Heart right ventricle (tissue), 16 donors: ENCODE results near the gene MED17. TPM values are rescaled to one million over a fixed set of nuclear protein-coding genes. Genes with fewer than 3 reads are reported as not detected.
A peak's percentile ranks its signal among the peaks of the same experiment; 100 is the strongest.
"Not testable (repeated sequence)": the region's sequence is repeated elsewhere in the genome, so short reads cannot be mapped to it uniquely, and the experiment has no call there.

ENCODE experiments used
- ATAC-seq, 8 donors: fragments of 200-7000 bp; cut with Tn5 transposase; one replicate each; pipeline ENCODE4 v1.9.1; 2020; ENCODE audit warnings: mild to moderate bottlenecking in 8 of 8, moderate library complexity in 8 of 8, moderate number of reproducible peaks in 1 of 8
- DNase-seq, 2 donors: peaks; one replicate each; pipeline ENCODE4 v3.0.0-alpha.2; 2020
- H3K27ac ChIP-seq, 10 donors: fragments of 200-600 bp; sonication (generic) in 2 of 10; one replicate each; pipeline versions ENCODE4 v1.5.0 to v1.8.0; 2020 to 2022; ENCODE audit warnings: mild to moderate bottlenecking in 3 of 10
- H3K27me3 ChIP-seq, 7 donors: fragments of 200-600 bp; one replicate each; pipeline ENCODE4 v1.8.0; 2021 to 2022; ENCODE audit warnings: mild to moderate bottlenecking in 2 of 7
- H3K36me3 ChIP-seq, 9 donors: fragments of 200-600 bp; sonication (generic) in 1 of 9; one replicate each; pipeline versions ENCODE4 v1.5.0 to v1.8.0; 2020 to 2022; ENCODE audit warnings: mild to moderate bottlenecking in 2 of 9
- H3K4me1 ChIP-seq, 9 donors: fragments of 200-600 bp; sonication (generic) in 1 of 9; one replicate each; pipeline versions ENCODE4 v1.5.0 to v1.8.0; 2020 to 2022; ENCODE audit warnings: mild to moderate bottlenecking in 4 of 9
- H3K4me3 ChIP-seq, 10 donors: fragments of 200-600 bp; sonication (generic) in 2 of 10; one replicate each; pipeline versions ENCODE4 v1.5.0 to v1.8.0; 2020 to 2022; ENCODE audit warnings: mild to moderate bottlenecking in 7 of 10, moderate library complexity in 2 of 10
- H3K9me3 ChIP-seq, 11 donors: fragments of 200-600 bp in 10 of 11; sonication (generic) in 2 of 11; one replicate each; pipeline versions ENCODE4 v1.5.0 to v1.8.0; 2013 to 2022; ENCODE audit warnings: mild to moderate bottlenecking in 2 of 11, control low read depth in 1 of 11, moderate library complexity in 1 of 11
- CTCF ChIP-seq, 9 donors: fragments of 200-600 bp; sonication (generic) in 2 of 9; IDR thresholded peaks; one replicate each; pipeline versions ENCODE4 v1.5.0 to v1.8.0; 2021 to 2022; ENCODE audit warnings: antibody characterized with exemption in 9 of 9, mild to moderate bottlenecking in 5 of 9, moderate library complexity in 1 of 9
- WGBS, 2 donors: extraction: QIAGEN DNeasy Blood & Tissue Kit; methylation state at CpG; one replicate each; pipeline ENCODE4 v1.1.7; 2013; ENCODE audit warnings: inconsistent platforms in 1 of 2; 5-methylcytosine and 5-hydroxymethylcytosine counted together
- intact Hi-C, 10 donors: fragments of 100-400 bp; cut with DNase I; formaldehyde crosslinking; loops; one replicate each; pipeline versions ENCODE4 v1.11.1 to v1.14.2; 2022
- polyA plus RNA-seq, 2 donors: library from polyadenylated mRNA; stranded (reverse); fragments of 200-250 nt; gene quantifications; one replicate each; pipeline ENCODE4 v1.2.3, GENCODE V29; 2013
- total RNA-seq, 10 donors: library from RNA; stranded (reverse); fragmentation: NEBNext Ultra II Directional in 3 of 10; extraction: Animal tissue kit (Norgen Biotek cat#: 25700) in 3 of 10; gene quantifications; one replicate each; pipeline versions ENCODE4 v1.2.1 to v1.2.4, GENCODE V29; 2021 to 2023
- donor health status: Arrhythmogenic right ventricular cardiomyopathy.
- donor health status: ischemic (EF 13 %, LVEDD 7.1; RV severe dilation, severe dysfunction).
- donor health status: healthy with polysubstance abuse.
- donor health status: DM: no; HTN: yes; CAD: no.
- donor health status: DM: no; HTN: no; CAD: no.
- donor health status: ischemic (EF 25% LVEDD 6.9; RV normal size, moderate dysfunction).
- donor health status: ischemic (EF 25% LVEDD 5.7; RV mildly dilated, moderate dysfunction).
- donor health status: healthy.
- donor health status: DM: yes; HTN: yes; CAD: no.
- donor health status: Ischemic cardiomyopathy.
- donor health status: ischemic (EF 35%, LVEDD 5.7; RV mildly dilated, moderate dysfunction).
- donor health status: nonischemic (EF 11% LVEDD 7.7; RV severe dilation, severe dysfunction).
- donor health status: DM: yes; HTN: yes; CAD: no.
- donor health status: PGD.
- donor health status: ischemic (EF 29% LVEDD 5.4; RV normal size, mild dysfunction).
- donor health status: nonischemic (EF 23%, LVEDD 6.1; RV moderate dilation, normal function).

MED17 gene
- total and polyA plus RNA-seq, 12 donors: 11.0 to 25.7 (median 21.5) TPM

- H3K27me3 ChIP-seq: no peaks in the 10 kb centered on the region
- peak overlapping the region in 8 of 10 donors; percentile 31 to 72 (median 50) for H3K27ac ChIP-seq
- no peak for DNase-seq
- intact Hi-C loops: loop anchor here in 4 of 10 donors (5.0 kb wide), 2 partner anchors 38 to 82 kb away; partner anchors contain the start of genes MED17 (in 4 of the 4) and CEP295 (in 1 of the 4)
- H3K9me3 ChIP-seq: no peaks in the 10 kb centered on the region
- no peak for ATAC-seq
- peaks cover 0 to 58% (median 19%) of the 10 kb centered on the region in 9 donors for H3K4me1 ChIP-seq
- WGBS, 2 donors: 55 to 57% methylated on average over 7 of the region's 7 CpGs
- H3K4me3 ChIP-seq: peak overlapping the region in 2 of 10 donors; percentile 6 to 14
- peaks cover 0 to 26% (median 0%) of the 10 kb centered on the region in 9 donors for H3K36me3 ChIP-seq
- no peak for TF ChIP-seq CTCF (IDR thresholded peaks at IDR 0.05)
Measured at GRCh38 chr11:93744669-93745004, 39.4 kb upstream of the MED17 start.

- intact Hi-C loops, ATAC-seq, H3K27me3 ChIP-seq, H3K9me3 ChIP-seq, DNase-seq: not testable (repeated sequence)
- H3K4me3 ChIP-seq: peak overlapping the region in 3 of 10 donors; percentile 6 to 14 (median 12)
- H3K27ac ChIP-seq: peak overlapping the region in 9 of 10 donors; percentile 14 to 72 (median 49)
- peaks cover 0 to 52% (median 14%) of the 10 kb centered on the region in 9 donors for H3K4me1 ChIP-seq
- peaks cover 0 to 31% (median 0%) of the 10 kb centered on the region in 9 donors for H3K36me3 ChIP-seq
- 42 to 46% methylated on average over 12 of the region's 12 CpGs for whole genome bisulfite sequencing, 2 donors
Measured at GRCh38 chr11:93745005-93745755, 38.9 kb upstream of the MED17 start.

- Histone ChIP-seq H3K27ac (no peak overlapping the region), H3K36me3 (peaks cover 0 to 40% (median 6%) of the 10 kb centered on the region in 9 donors)
- intact Hi-C loops: no loop called here
Measured at GRCh38 chr11:93746101-93746500, 38.0 kb upstream of the MED17 start.

GRCh38 chr11:93747122-93747521 is 37.0 kb upstream of the MED17 start:
- peaks cover 0 to 50% (median 6%) of the 10 kb centered on the region in 9 donors for H3K36me3 ChIP-seq
- WGBS, 2 donors: 87 to 93% methylated on average over 1 of the region's 1 CpG
- no peaks in the 10 kb centered on the region for H3K9me3 ChIP-seq
- H3K4me1 ChIP-seq: peaks cover 0 to 46% (median 11%) of the 10 kb centered on the region in 9 donors
- intact Hi-C loops: no loop called here
- no peak overlapping the region for H3K27ac ChIP-seq
- TF ChIP-seq CTCF (IDR thresholded peaks at IDR 0.05): no peak
- DNase-seq (no peak), ATAC-seq (no peak)
- no peaks in the 10 kb centered on the region for H3K27me3 ChIP-seq
- no peak overlapping the region for H3K4me3 ChIP-seq

More at GRCh38 chr11:93746101-93746500, 38.0 kb upstream of the MED17 start:
- no peak for TF ChIP-seq CTCF (IDR thresholded peaks at IDR 0.05)
- ATAC-seq: no peak
- peaks cover 0 to 47% (median 12%) of the 10 kb centered on the region in 9 donors for H3K4me1 ChIP-seq
- DNase-seq: no peak
- H3K9me3 ChIP-seq: no peaks in the 10 kb centered on the region
- no peak overlapping the region for H3K4me3 ChIP-seq
- H3K27me3 ChIP-seq: no peaks in the 10 kb centered on the region
- 43 to 50% methylated on average over 2 of the region's 2 CpGs for WGBS, 2 donors

- Histone ChIP-seq H3K27me3 (no peaks in the 10 kb centered on the region), H3K4me3 (no peak overlapping the region), H3K9me3 (no peaks in the 10 kb centered on the region), H3K36me3 (peaks cover 0 to 78% (median 18%) of the 10 kb centered on the region in 9 donors), H3K27ac (no peak overlapping the region), H3K4me1 (peaks cover 0 to 12% (median 0%) of the 10 kb centered on the region in 9 donors)
- no peak for TF ChIP-seq CTCF (IDR thresholded peaks at IDR 0.05)
- no peak for ATAC-seq
- 77 to 81% methylated on average over 1 of the region's 1 CpG for WGBS, 2 donors
- DNase-seq: no peak
- intact Hi-C loops: no loop called here
Measured at GRCh38 chr11:93751001-93751400, 33.1 kb upstream of the MED17 start.
